SK-N-SH (cell line): Measurements from ENCODE around the gene DCUN1D2. TPM values are rescaled to one million over a fixed set of nuclear protein-coding genes. Genes with fewer than 3 reads are reported as not detected.

ENCODE experiments used
- CTCF ChIA-PET: fragments of 300-600, 350-600 bp; formaldehyde crosslinking; extraction: SDS; loops from one replicate; lab custom pipeline; 2021; lab: Yijun Ruan, JAX
- POLR2A ChIA-PET: fragments of 350-600 bp; sonication (Branson Sonifier 250); formaldehyde crosslinking; extraction: SDS; loops from one replicate; lab custom pipeline; 2020; ENCODE audit warnings: antibody characterized with exemption, inconsistent platforms; lab: Yijun Ruan, JAX
- DNase-seq: peaks from one replicate; pipeline ENCODE4 v3.0.0; 2012
- H2AFZ ChIP-seq: fragments of 200-600 bp; sonication (generic); 2 replicates; pipeline ENCODE4 v1.8.1; 2016; ENCODE audit warnings: antibody characterized with exemption, mild to moderate bottlenecking, low read depth
- H3F3A ChIP-seq: fragments of 200-600 bp; sonication (generic); replicated peaks from 2 replicates; pipeline ENCODE3; 2016; ENCODE audit warnings: antibody characterized with exemption, mild to moderate bottlenecking; ENCODE audit not compliant: insufficient read depth
- H3K27ac ChIP-seq, 2 experiments: fragments of 200-500 bp in 1 of 2; fragments of 200-600 bp in 1 of 2; sonication (Bioruptor generic) in 1 of 2; sonication (generic), shearing (Covaris generic) in 1 of 2; 2 replicates each; pipeline versions ENCODE4 v1.5.1 to v1.6.1; 2014 to 2016; ENCODE audit warnings: low read depth in 2 of 2, inconsistent platforms in 1 of 2, low read length in 1 of 2, mild to moderate bottlenecking in 1 of 2, mixed read lengths in 1 of 2
- H3K27me3 ChIP-seq: fragments of 200-600 bp; sonication (generic), shearing (Covaris generic); 2 replicates; pipeline ENCODE4 v1.6.1; 2016; ENCODE audit warnings: mixed run types; ENCODE audit not compliant: insufficient read depth
- H3K36me3 ChIP-seq, 2 experiments: fragments of 200-500 bp in 1 of 2; fragments of 200-600 bp in 1 of 2; sonication (Bioruptor generic) in 1 of 2; sonication (generic) in 1 of 2; replicated peaks in 1 of 2; 2 replicates each; pipeline versions ENCODE3 to v1.5.1; 2014 to 2016; ENCODE audit warnings: low read length in 1 of 2, mild to moderate bottlenecking in 1 of 2; ENCODE audit not compliant: insufficient read depth in 2 of 2, control insufficient read depth in 1 of 2
- H3K4me1 ChIP-seq, 2 experiments: fragments of 200-500 bp in 1 of 2; fragments of 200-600 bp in 1 of 2; sonication (Bioruptor generic) in 1 of 2; sonication (generic), shearing (Covaris generic) in 1 of 2; 2 replicates each; pipeline versions ENCODE4 v1.5.1 to v1.6.1; 2014 to 2016; ENCODE audit warnings: low read depth in 1 of 2, low read length in 1 of 2, mixed run types in 1 of 2; ENCODE audit not compliant: insufficient read depth in 2 of 2, control insufficient read depth in 1 of 2
- H3K4me2 ChIP-seq: fragments of 200-600 bp; sonication (generic), shearing (Covaris generic); 2 replicates; pipeline ENCODE4 v1.6.1; 2017; ENCODE audit warnings: mixed run types
- H3K4me3 ChIP-seq, 2 experiments: fragments of 200-500 bp in 1 of 2; fragments of 200-600 bp in 1 of 2; sonication (Bioruptor generic) in 1 of 2; sonication (generic), shearing (Covaris generic) in 1 of 2; 2 replicates each; pipeline versions ENCODE4 v1.5.1 to v1.8.1; 2014 to 2016; ENCODE audit warnings: low read depth in 2 of 2, inconsistent platforms in 1 of 2, low read length in 1 of 2, mild to moderate bottlenecking in 1 of 2, mixed read lengths in 1 of 2, moderate library complexity in 1 of 2
- H3K79me2 ChIP-seq: fragments of 200-600 bp; sonication (generic); 2 replicates; pipeline ENCODE4 v1.8.1; 2017; ENCODE audit warnings: mild to moderate bottlenecking; ENCODE audit not compliant: insufficient read depth
- H3K9ac ChIP-seq: fragments of 200-600 bp; sonication (generic); 2 replicates; pipeline ENCODE4 v1.6.1; 2017; ENCODE audit warnings: mixed run types
- H3K9me2 ChIP-seq: fragments of 200-600 bp; sonication (generic); 2 replicates; pipeline ENCODE4 v1.6.1; 2017; ENCODE audit warnings: mixed run types
- H3K9me3 ChIP-seq: fragments of 200-600 bp; sonication (generic); 2 replicates; pipeline ENCODE4 v1.6.1; 2017; ENCODE audit warnings: mixed run types, mild to moderate bottlenecking, moderate library complexity
- H4K20me1 ChIP-seq: fragments of 200-600 bp; sonication (generic); 2 replicates; pipeline ENCODE4 v1.6.1; 2017; ENCODE audit warnings: mild to moderate bottlenecking, mixed run types; ENCODE audit not compliant: insufficient read depth
- CHD2 ChIP-seq: fragments of 150-350 bp; IDR thresholded peaks from 2 replicates; pipeline ENCODE4 v1.6.1; 2018; ENCODE audit warnings: low read length; ENCODE audit not compliant: partially characterized antibody
- EP300 ChIP-seq, 2 experiments: IDR thresholded peaks; 2 replicates each; pipeline versions ENCODE4 v1.4.0 to v1.6.1; 2012; ENCODE audit warnings: borderline replicate concordance in 1 of 2, low read depth in 1 of 2, low read length in 1 of 2
- FOXJ3 ChIP-seq: sonication (generic); formaldehyde crosslinking; IDR thresholded peaks from 2 replicates; pipeline ENCODE4 v1.5.1; 2020; ENCODE audit warnings: mild to moderate bottlenecking, missing genetic modification reagents
- FOXM1 ChIP-seq: IDR thresholded peaks from 2 replicates; pipeline ENCODE4 v1.4.0; 2012; ENCODE audit warnings: low read depth, mild to moderate bottlenecking
- GABPA ChIP-seq: IDR thresholded peaks from 2 replicates; pipeline ENCODE4 v1.4.0; 2012; ENCODE audit warnings: low read depth, mild to moderate bottlenecking
- GATA2 ChIP-seq: sonication (generic); formaldehyde crosslinking; IDR thresholded peaks from 2 replicates; pipeline ENCODE4 v1.5.0; 2020; ENCODE audit warnings: mild to moderate bottlenecking, missing genetic modification reagents
- MEF2A ChIP-seq: IDR thresholded peaks from 2 replicates; pipeline ENCODE4 v1.4.0; 2012; ENCODE audit warnings: low read depth, borderline replicate concordance
- NFIC ChIP-seq: IDR thresholded peaks from 2 replicates; pipeline ENCODE4 v1.4.0; 2012; ENCODE audit warnings: borderline replicate concordance
- NRF1 ChIP-seq: IDR thresholded peaks from 2 replicates; pipeline ENCODE4 v1.6.1; 2012; ENCODE audit warnings: low read depth, mild to moderate bottlenecking, low read length
- RXRA ChIP-seq: IDR thresholded peaks from 2 replicates; pipeline ENCODE4 v1.4.0; 2012; ENCODE audit warnings: low read depth, mild to moderate bottlenecking, borderline replicate concordance
- SIN3A ChIP-seq: IDR thresholded peaks from 2 replicates; pipeline ENCODE4 v1.6.1; 2012; ENCODE audit warnings: low read depth, mild to moderate bottlenecking, low read length, moderate library complexity, borderline replicate concordance
- TAF1 ChIP-seq: IDR thresholded peaks from 2 replicates; pipeline ENCODE4 v1.6.1; 2012; ENCODE audit warnings: low read depth, mild to moderate bottlenecking, low read length, moderate library complexity, borderline replicate concordance
- TEAD4 ChIP-seq: IDR thresholded peaks from 2 replicates; pipeline ENCODE4 v1.4.0; 2012; ENCODE audit warnings: mild to moderate bottlenecking, borderline replicate concordance; ENCODE audit not compliant: insufficient read depth
- YY1 ChIP-seq: IDR thresholded peaks from 2 replicates; pipeline ENCODE4 v1.4.0; 2012; ENCODE audit warnings: low read depth, mild to moderate bottlenecking
- WGBS: methylation state at CpG from one replicate; pipeline ENCODE4 v1.1.6; 2017; ENCODE audit warnings: low lambda C conversion rate; 5-methylcytosine and 5-hydroxymethylcytosine counted together
- polyA plus RNA-seq, 3 experiments: library from polyadenylated mRNA; depleted of rRNA; stranded (reverse); fragments of >200 nt; gene quantifications; 2 replicates each; pipeline ENCODE4 v1.2.3, GENCODE V29; 2012
- TF ChIP-seq, protein P1 (sequence below): IDR thresholded peaks from 2 replicates; pipeline ENCODE4 v1.4.0; 2012; ENCODE audit warnings: low read depth, borderline replicate concordance
- TF ChIP-seq, protein P2 (sequence below): IDR thresholded peaks from 2 replicates; pipeline ENCODE4 v1.4.0; 2012; ENCODE audit warnings: low read depth, borderline replicate concordance
- TF ChIP-seq, protein P3 (sequence below): IDR thresholded peaks from 2 replicates; pipeline ENCODE4 v1.6.1; 2012; ENCODE audit warnings: mild to moderate bottlenecking, low read depth, low read length, moderate library complexity
- TF ChIP-seq, protein P4 (sequence below): IDR thresholded peaks from 2 replicates; pipeline ENCODE4 v1.4.0; 2012; ENCODE audit warnings: low read depth

The DCUN1D2 gene
- polyA plus RNA-seq, 1 of the 3 experiments (the other 2 are of a cell fraction) = 11.0 TPM

DNA sequence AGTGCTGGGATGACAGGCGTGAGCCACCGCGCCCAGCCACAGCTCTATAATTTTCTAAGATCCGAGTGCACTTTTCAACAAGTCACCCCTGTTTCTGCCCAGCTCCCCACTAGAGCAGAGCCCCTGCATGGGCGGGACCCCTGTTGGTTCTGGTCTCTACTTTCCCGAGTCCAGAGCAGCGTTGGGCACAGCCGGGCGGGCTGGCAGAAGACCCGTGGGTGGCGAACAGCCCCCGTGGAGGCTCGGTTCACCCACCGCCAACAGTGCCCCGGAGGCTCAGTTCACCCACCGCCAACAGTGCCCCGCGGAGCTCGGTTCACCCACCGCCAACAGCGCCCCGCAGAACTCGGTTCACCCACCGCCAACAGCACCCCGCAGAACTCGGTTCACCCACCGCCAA lies 78.1 kb downstream of the DCUN1D2 start:
- Histone ChIP-seq H3K27me3 (no peaks in the 10 kb centered on the region), H3K9me3 (no peaks in the 10 kb centered on the region), H3K27ac (no peak overlapping the region), H3K9ac (no peak overlapping the region), H2AFZ (no peak overlapping the region), H3K4me3 (no peak overlapping the region), H4K20me1 (no peaks in the 10 kb centered on the region), H3K4me1 (peaks cover 8 to 24% of the 10 kb centered on the region in 2 experiments), H3K4me2 (no peak overlapping the region), H3K36me3 (no peaks in the 10 kb centered on the region), H3F3A (peaks cover 4% of the 10 kb centered on the region), H3K9me2 (no peaks in the 10 kb centered on the region), H3K79me2 (no peaks in the 10 kb centered on the region)
- WGBS = 94% methylated on average over 15 of the region's 27 CpGs
- ChIA-PET CTCF (interaction anchor here (0.7 to 1.8 kb wide), 4 partner anchors 11 to 864 kb away, joined by 3 to 5 read pairs (median 3); no protein-coding TSS in a partner anchor), POLR2A (no interaction called here)
- no peak for DNase-seq
- TF ChIP-seq NFIC (no peak), TEAD4 (no peak), TAF1 (no peak), CHD2 (no peak), GATA2 (CRISPR knock-in tag) (no peak), YY1 (no peak), NRF1 (no peak), FOXJ3 (no peak), FOXM1 (no peak), RXRA (no peak), GABPA (no peak), SIN3A (no peak), MEF2A (no peak), EP300 (IDR thresholded peaks at IDR 0.05; ENCODE audit: borderline replicate concordance in 1 of 2, low read depth in 1 of 2, low read length in 1 of 2) (no peak)
- TF ChIP-seq, protein P1, sequence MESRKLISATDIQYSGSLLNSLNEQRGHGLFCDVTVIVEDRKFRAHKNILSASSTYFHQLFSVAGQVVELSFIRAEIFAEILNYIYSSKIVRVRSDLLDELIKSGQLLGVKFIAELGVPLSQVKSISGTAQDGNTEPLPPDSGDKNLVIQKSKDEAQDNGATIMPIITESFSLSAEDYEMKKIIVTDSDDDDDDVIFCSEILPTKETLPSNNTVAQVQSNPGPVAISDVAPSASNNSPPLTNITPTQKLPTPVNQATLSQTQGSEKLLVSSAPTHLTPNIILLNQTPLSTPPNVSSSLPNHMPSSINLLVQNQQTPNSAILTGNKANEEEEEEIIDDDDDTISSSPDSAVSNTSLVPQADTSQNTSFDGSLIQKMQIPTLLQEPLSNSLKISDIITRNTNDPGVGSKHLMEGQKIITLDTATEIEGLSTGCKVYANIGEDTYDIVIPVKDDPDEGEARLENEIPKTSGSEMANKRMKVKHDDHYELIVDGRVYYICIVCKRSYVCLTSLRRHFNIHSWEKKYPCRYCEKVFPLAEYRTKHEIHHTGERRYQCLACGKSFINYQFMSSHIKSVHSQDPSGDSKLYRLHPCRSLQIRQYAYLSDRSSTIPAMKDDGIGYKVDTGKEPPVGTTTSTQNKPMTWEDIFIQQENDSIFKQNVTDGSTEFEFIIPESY = no peak
- TF ChIP-seq, protein P2, sequence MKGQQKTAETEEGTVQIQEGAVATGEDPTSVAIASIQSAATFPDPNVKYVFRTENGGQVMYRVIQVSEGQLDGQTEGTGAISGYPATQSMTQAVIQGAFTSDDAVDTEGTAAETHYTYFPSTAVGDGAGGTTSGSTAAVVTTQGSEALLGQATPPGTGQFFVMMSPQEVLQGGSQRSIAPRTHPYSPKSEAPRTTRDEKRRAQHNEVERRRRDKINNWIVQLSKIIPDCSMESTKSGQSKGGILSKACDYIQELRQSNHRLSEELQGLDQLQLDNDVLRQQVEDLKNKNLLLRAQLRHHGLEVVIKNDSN = no peak
- TF ChIP-seq, protein P3, sequence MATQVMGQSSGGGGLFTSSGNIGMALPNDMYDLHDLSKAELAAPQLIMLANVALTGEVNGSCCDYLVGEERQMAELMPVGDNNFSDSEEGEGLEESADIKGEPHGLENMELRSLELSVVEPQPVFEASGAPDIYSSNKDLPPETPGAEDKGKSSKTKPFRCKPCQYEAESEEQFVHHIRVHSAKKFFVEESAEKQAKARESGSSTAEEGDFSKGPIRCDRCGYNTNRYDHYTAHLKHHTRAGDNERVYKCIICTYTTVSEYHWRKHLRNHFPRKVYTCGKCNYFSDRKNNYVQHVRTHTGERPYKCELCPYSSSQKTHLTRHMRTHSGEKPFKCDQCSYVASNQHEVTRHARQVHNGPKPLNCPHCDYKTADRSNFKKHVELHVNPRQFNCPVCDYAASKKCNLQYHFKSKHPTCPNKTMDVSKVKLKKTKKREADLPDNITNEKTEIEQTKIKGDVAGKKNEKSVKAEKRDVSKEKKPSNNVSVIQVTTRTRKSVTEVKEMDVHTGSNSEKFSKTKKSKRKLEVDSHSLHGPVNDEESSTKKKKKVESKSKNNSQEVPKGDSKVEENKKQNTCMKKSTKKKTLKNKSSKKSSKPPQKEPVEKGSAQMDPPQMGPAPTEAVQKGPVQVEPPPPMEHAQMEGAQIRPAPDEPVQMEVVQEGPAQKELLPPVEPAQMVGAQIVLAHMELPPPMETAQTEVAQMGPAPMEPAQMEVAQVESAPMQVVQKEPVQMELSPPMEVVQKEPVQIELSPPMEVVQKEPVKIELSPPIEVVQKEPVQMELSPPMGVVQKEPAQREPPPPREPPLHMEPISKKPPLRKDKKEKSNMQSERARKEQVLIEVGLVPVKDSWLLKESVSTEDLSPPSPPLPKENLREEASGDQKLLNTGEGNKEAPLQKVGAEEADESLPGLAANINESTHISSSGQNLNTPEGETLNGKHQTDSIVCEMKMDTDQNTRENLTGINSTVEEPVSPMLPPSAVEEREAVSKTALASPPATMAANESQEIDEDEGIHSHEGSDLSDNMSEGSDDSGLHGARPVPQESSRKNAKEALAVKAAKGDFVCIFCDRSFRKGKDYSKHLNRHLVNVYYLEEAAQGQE = no peak
- TF ChIP-seq, protein P4, sequence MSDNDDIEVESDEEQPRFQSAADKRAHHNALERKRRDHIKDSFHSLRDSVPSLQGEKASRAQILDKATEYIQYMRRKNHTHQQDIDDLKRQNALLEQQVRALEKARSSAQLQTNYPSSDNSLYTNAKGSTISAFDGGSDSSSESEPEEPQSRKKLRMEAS = no peak
